ENCODE data around the gene MAGEA4. TPM values are rescaled to one million over a fixed set of nuclear protein-coding genes. Genes with fewer than 3 reads are reported as not detected.

Gene MAGEA4
- total and polyA plus RNA-seq, 2 experiments from 2014 or later: not detected

DNA sequence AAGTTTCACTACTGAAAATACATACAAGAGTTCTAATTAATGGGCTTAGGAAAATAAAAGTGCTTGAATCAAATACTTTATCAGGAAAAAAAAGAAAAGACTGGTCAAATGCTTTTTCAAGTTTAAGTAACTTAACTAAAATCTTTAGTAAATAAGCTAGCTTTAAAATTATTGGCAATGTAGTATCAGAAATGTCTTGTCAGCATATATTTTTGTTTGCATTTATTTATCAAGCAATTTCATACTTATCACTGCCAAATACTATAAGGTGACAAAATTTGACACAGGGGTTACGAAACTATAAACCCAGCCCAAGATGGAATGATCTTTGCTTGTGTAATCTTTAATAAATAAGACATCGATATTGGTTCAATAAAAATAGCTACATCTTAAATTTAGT lies 31.8 kb upstream of the MAGEA4 start:
- TF ChIP-seq, protein P1, sequence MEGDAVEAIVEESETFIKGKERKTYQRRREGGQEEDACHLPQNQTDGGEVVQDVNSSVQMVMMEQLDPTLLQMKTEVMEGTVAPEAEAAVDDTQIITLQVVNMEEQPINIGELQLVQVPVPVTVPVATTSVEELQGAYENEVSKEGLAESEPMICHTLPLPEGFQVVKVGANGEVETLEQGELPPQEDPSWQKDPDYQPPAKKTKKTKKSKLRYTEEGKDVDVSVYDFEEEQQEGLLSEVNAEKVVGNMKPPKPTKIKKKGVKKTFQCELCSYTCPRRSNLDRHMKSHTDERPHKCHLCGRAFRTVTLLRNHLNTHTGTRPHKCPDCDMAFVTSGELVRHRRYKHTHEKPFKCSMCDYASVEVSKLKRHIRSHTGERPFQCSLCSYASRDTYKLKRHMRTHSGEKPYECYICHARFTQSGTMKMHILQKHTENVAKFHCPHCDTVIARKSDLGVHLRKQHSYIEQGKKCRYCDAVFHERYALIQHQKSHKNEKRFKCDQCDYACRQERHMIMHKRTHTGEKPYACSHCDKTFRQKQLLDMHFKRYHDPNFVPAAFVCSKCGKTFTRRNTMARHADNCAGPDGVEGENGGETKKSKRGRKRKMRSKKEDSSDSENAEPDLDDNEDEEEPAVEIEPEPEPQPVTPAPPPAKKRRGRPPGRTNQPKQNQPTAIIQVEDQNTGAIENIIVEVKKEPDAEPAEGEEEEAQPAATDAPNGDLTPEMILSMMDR (IDR thresholded peaks at IDR 0.05; ENCODE audit: poor library complexity): no peak
- TF ChIP-seq EZH2 (IDR thresholded peaks at IDR 0.05; ENCODE audit: borderline replicate concordance) (no peak), EZH2phosphoT487 (IDR thresholded peaks at IDR 0.05; ENCODE audit: low read depth, severe bottlenecking, unreplicated experiment) (no peak)
- Histone ChIP-seq H3K4me2 (no peak overlapping the region), H3K27me3 (no peaks in the 10 kb centered on the region), H2AFZ (no peak overlapping the region), H3K36me3 (replicated peaks; ENCODE audit: insufficient read depth, low read depth) (no peaks in the 10 kb centered on the region), H3K4me3 (no peak overlapping the region), H3K9me3 (ENCODE audit: low read depth) (no peaks in the 10 kb centered on the region), H3K27ac (no peak overlapping the region), H3K79me2 (no peaks in the 10 kb centered on the region), H4K20me1 (ENCODE audit: insufficient read depth, poor library complexity, severe bottlenecking) (no peaks in the 10 kb centered on the region), H3K4me1 (ENCODE audit: insufficient read depth) (no peaks in the 10 kb centered on the region), H3K9me2 (replicated peaks; ENCODE audit: insufficient read depth) (no peaks in the 10 kb centered on the region)
- 61% methylated on average over 2 of the region's 2 CpGs for WGBS (ENCODE audit: low lambda C conversion rate, missing lambda C conversion rate)
- DNase-seq (ENCODE audit: low spot score): no peak

DNA sequence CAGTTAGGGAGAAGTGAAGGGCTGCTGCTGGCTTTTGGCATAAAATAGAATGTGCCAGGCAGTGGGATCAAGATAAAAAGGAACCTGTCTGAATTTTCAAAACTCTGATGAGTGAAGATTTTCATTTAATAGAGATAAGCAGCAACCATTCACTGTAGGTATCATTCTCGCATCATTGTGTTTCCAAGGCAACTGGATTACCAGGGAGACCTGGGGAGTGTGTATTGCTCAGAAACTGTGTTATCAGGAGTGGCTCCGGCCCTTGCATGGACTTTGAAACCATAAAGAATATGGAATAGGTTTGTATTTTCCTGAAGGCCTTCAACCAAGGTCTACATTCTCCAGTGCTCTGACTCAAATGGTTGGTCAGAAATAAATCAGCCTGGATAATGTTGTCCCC lies 23.3 kb upstream of the MAGEA4 start:
- Histone ChIP-seq H3K27me3 (no peaks in the 10 kb centered on the region), H3K79me2 (no peaks in the 10 kb centered on the region), H3K4me1 (ENCODE audit: insufficient read depth) (no peaks in the 10 kb centered on the region), H3K4me2 (no peak overlapping the region), H2AFZ (no peak overlapping the region), H3K9me2 (replicated peaks; ENCODE audit: insufficient read depth) (no peaks in the 10 kb centered on the region), H3K27ac (no peak overlapping the region), H3K4me3 (no peak overlapping the region), H3K36me3 (replicated peaks; ENCODE audit: insufficient read depth, low read depth) (no peaks in the 10 kb centered on the region), H4K20me1 (ENCODE audit: insufficient read depth, poor library complexity, severe bottlenecking) (no peaks in the 10 kb centered on the region), H3K9me3 (ENCODE audit: low read depth) (no peaks in the 10 kb centered on the region)
- WGBS (ENCODE audit: low lambda C conversion rate, missing lambda C conversion rate): 42% methylated on average over 2 of the region's 2 CpGs
- peak; percentile 29 for DNase-seq (ENCODE audit: low spot score)
- TF ChIP-seq EZH2phosphoT487 (IDR thresholded peaks at IDR 0.05; ENCODE audit: low read depth, severe bottlenecking, unreplicated experiment): no peak
- TF ChIP-seq, protein P1 (IDR thresholded peaks at IDR 0.05; ENCODE audit: poor library complexity): no peak
- no peak for TF ChIP-seq EZH2 (IDR thresholded peaks at IDR 0.05; ENCODE audit: borderline replicate concordance)

DNA sequence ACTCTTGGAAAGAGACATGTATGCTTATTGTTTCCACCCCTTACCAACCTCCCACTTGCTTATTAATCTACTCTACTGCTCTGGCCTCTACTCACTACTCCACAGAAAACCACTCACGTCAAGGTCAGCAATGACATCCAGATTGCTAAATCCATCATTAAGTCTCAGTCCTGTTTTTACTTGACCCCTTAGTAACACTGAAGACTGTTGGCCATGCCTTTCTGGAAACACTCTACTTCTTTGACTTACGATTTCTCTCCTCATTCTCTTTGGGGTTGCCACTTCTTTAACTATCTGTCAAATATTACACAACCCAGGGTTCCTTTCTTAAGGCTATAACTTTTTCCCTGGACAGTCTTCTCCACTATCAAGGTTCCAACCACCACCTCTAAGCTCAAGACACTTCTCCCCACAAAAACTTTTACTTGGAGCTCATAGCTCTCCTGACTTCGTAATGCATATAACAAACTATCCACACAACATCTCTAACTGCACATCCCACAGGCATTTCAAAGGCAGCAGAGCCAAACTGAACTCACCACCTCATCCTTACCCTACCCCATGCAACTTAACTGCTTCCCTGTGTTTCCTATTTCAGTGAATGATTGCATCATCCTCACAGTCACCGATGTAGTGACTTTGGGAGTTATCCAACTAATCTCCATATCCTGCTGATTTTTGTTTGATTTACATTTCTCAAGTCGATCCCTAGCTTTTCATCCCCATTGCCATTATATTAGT lies 15.8 kb upstream of the MAGEA4 start:
- TF ChIP-seq, protein P1 (IDR thresholded peaks at IDR 0.05; ENCODE audit: poor library complexity): no peak
- Histone ChIP-seq H3K9me2 (replicated peaks; ENCODE audit: insufficient read depth) (no peaks in the 10 kb centered on the region), H3K27ac (no peak overlapping the region), H4K20me1 (ENCODE audit: insufficient read depth, poor library complexity, severe bottlenecking) (no peaks in the 10 kb centered on the region), H3K4me2 (no peak overlapping the region), H3K9me3 (ENCODE audit: low read depth) (no peaks in the 10 kb centered on the region), H3K4me3 (no peak overlapping the region), H3K36me3 (replicated peaks; ENCODE audit: insufficient read depth, low read depth) (no peaks in the 10 kb centered on the region), H3K4me1 (ENCODE audit: insufficient read depth) (no peaks in the 10 kb centered on the region), H2AFZ (no peak overlapping the region), H3K27me3 (no peaks in the 10 kb centered on the region), H3K79me2 (no peaks in the 10 kb centered on the region)
- WGBS (ENCODE audit: low lambda C conversion rate, missing lambda C conversion rate): 62% methylated on average over 5 of the region's 5 CpGs
- no peak for DNase-seq (ENCODE audit: low spot score)
